Raji (cell line): ENCODE measurements around the gene ALDH3B1.

ENCODE experiments used
- POLR2A ChIP-seq: IDR thresholded peaks from 2 replicates; pipeline ENCODE4 v1.6.1; 2011; ENCODE audit warnings: low read depth, low read length, control low read depth; ENCODE audit not compliant: insufficient read depth

Gene ALDH3B1

GRCh38 chr11:68040101-68040956 is 30.2 kb downstream of the ALDH3B1 start:
- TF ChIP-seq POLR2A: peak; percentile 45; the same call in 1 of the 2 replicates

- TF ChIP-seq POLR2A: no peak
Observed at GRCh38 chr11:68040957-68041591, 30.9 kb downstream of the ALDH3B1 start.

- no peak for TF ChIP-seq POLR2A
Observed at GRCh38 chr11:68041617-68042218, 31.6 kb downstream of the ALDH3B1 start.

GRCh38 chr11:68042219-68043028 is 32.3 kb downstream of the ALDH3B1 start:
- no peak for TF ChIP-seq POLR2A

- TF ChIP-seq POLR2A: no peak
Observed at GRCh38 chr11:68043029-68043348, 32.9 kb downstream of the ALDH3B1 start.

GRCh38 chr11:68043349-68044144 is 33.4 kb downstream of the ALDH3B1 start:
- no peak for TF ChIP-seq POLR2A

- TF ChIP-seq POLR2A: no peak
Observed at GRCh38 chr11:68044145-68044813, 34.2 kb downstream of the ALDH3B1 start.

- TF ChIP-seq POLR2A: no peak
Observed at GRCh38 chr11:68044898-68045351, 34.8 kb downstream of the ALDH3B1 start.

- TF ChIP-seq POLR2A: no peak
Observed at GRCh38 chr11:68047437-68048290, 37.5 kb downstream of the ALDH3B1 start.

GRCh38 chr11:68048681-68049508 is 38.8 kb downstream of the ALDH3B1 start:
- no peak for TF ChIP-seq POLR2A

GRCh38 chr11:68049509-68050370 is 39.6 kb downstream of the ALDH3B1 start:
- no peak for TF ChIP-seq POLR2A
